ENCODE data around the gene RAB29. TPM values are rescaled to one million over a fixed set of nuclear protein-coding genes. Genes with fewer than 3 reads are reported as not detected.

Gene RAB29, protein sequence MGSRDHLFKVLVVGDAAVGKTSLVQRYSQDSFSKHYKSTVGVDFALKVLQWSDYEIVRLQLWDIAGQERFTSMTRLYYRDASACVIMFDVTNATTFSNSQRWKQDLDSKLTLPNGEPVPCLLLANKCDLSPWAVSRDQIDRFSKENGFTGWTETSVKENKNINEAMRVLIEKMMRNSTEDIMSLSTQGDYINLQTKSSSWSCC
- 33.3 and 41.9 TPM in 2 replicates for total RNA-seq

DNA sequence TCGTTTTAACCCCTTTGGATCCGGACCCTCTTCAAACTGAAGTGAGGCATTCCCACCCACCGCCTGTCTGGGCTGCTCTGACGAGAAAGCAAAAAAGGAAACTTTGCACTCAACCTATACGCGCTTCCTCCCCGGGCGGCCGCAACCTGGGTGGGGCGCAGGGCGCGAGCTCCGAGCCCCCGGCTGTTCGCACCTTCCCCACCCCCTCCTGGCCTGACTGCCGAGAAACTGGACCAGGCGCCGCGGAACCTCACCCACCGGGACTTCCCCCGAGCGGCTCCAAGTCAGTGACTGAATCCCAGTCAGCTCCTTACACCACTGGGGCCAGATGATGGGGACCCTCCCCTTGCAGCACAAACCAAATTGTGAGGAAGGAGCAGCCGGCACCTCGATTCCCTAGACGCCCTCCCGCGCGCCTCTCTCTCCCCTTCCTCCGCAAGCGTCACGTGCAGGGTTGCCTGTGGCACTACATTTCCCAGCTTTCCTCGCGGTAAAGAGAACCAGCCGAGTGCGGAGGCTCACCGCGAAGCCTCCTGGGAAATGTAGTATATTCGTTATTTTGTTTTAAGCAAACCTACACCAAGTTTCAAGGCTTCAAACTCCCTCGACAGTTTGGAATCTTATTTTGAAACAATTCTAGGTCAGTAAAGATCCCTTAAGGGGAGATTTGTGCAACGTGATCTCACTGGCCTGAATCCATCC lies at the start of gene RAB29:
RAB29 (minus strand) TSS at position 468 of the 702 bp plus-strand sequence. CDS start 526 bp downstream, outside the sequence.

DNA sequence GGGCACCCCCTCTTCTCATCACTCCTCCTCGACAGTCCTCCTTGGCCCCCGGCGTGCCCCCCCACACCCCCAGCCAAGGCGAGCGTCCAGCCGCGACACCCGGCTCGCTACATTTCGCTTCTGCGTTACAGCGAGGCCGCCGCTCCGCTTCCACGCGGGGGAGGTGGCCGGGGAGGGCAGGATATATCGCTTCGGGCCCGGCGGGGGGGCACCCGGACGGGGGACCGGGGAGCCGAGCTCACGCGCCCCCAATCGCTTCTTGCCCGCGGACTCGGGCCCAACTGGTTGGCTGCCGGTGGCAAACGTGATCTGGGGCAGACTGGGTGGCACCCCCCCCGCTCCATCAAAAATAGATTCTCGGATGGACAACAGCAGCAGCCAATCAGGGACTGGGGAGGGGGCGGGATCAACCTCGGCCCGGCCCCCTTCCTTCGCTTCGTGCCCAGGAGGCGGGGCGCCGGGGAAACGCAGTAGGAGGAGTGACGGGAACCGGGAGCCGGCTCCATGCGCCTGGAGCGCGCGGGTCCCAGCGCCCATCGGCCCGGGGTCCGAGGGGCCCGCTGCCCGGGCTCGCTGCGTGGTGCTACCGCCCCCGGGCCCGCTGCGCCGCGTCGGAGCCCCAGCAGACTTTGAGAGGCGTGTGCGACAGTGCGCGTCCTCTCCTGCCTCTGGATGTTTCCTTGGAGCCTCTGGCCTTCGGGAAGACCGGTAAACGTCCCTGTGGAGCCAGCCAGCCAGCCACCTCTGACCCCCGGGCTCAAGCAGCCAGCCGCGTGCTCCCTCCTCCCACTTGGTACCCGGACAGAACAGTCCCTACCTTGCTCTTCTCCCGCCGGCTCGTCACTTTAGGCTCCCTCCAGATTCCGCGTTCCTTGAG lies 37.8 kb upstream of the RAB29 start, which contains the start of gene SLC41A1:
SLC41A1 (minus strand) TSS at position 321 of the 877 bp plus-strand sequence. CDS start 2,757 bp downstream, outside the sequence.

DNA sequence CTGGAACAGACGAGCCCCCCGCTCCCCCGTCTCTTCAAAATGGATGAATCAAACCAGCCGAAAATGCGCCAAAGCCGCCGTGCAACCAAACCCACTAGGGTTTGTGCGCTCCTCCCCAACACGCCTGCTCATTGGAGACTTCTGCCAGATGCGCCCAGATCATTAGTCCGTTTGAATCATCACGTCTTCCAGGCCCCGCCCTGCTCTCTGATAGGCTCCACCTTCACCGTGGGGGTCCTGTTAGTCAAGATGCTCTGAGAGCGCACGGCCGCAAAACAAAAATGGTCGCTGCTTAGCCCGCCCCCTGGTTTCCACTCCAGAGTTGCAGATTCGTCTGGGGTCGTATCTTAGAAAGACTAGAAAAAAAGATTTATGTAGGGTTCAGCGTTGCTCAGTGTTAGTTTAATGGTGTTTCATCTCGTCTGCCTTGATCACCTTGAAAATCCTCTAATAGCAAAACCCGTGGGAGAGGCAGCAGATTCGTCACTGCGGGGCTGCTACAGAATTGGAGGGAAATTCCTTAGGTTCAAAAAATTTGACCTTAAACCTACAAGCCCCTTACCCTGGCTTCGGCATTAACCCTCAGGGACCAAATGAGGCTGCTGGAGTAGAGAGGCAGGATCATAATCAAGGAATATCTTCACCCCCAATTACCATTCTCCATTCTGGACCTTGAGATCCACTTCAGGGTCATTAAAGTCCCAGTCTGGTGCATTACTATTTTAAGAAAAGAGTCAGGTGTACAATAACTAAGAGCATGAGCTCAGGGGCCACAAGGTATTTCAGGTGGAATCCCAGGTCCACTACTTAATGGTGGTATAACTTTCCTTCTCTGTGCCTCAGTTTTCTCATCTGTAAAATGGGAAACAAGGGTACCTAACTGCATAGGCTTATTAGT lies 24.9 kb downstream of the RAB29 start, which contains the start of gene NUCKS1:
NUCKS1 (minus strand) TSS at position 45 of the 898 bp plus-strand sequence. CDS start 209 bp downstream, outside the sequence.

Other genes starting within 250 kb of the RAB29 start
- gene ELK4, start 143.5 kb downstream of the RAB29 start, total RNA-seq: 8.2 and 13.2 TPM in 2 replicates
- 2.0 and 2.6 TPM in 2 replicates for gene SLC45A3, start 95.0 kb downstream of the RAB29 start, total RNA-seq
- gene NUCKS1, start 25.3 kb downstream of the RAB29 start, total RNA-seq: 133 and 136 TPM in 2 replicates
- 14.9 and 17.8 TPM in 2 replicates for gene SLC41A1, start 37.7 kb upstream of the RAB29 start, total RNA-seq
- not detected in 2 replicates for gene PM20D1, start 74.7 kb upstream of the RAB29 start, total RNA-seq
- gene SLC26A9, start 168.0 kb upstream of the RAB29 start, total RNA-seq: not detected in 2 replicates
- 7.5 and 8.6 TPM in 2 replicates for gene RAB7B, start 227.9 kb upstream of the RAB29 start, total RNA-seq
- not detected in 2 replicates for gene CTSE, start 248.4 kb upstream of the RAB29 start, total RNA-seq